ENCODE measurements around the gene MAFG. TPM values are rescaled to one million over a fixed set of nuclear protein-coding genes. Genes with fewer than 3 reads are reported as not detected.

Gene MAFG
- total and polyA plus RNA-seq, 2 of the 13 experiments (the other 11 are each of a cell fraction or from before 2014, with no cell fraction given): 14.5 to 20.0 TPM

- TF ChIP-seq THAP11 (CRISPR knock-in tag; IDR thresholded peaks at IDR 0.05): no peak
- peak; percentile 12 for TF ChIP-seq ARID4A (CRISPR knock-in tag; IDR thresholded peaks at IDR 0.05; ENCODE audit: borderline replicate concordance)
- peak; percentile 36; the same call in 1 of the 2 replicates for TF ChIP-seq TMF1 (CRISPR knock-in tag; IDR thresholded peaks at IDR 0.05; ENCODE audit: low read depth)
- no peak for TF ChIP-seq ATM (IDR thresholded peaks at IDR 0.05; ENCODE audit: borderline replicate concordance)
- TF ChIP-seq KLF16 (CRISPR knock-in tag; IDR thresholded peaks at IDR 0.05): peak in 1 of 2 experiments; percentile 2; a peak in 1 of 4 replicates
- TF ChIP-seq ERF (CRISPR knock-in tag; IDR thresholded peaks at IDR 0.05): peak; percentile 41; the same call in 1 of the 2 replicates
- TF ChIP-seq TERF1 (CRISPR knock-in tag; IDR thresholded peaks at IDR 0.05): 0 out of 2 replicates have a peak, but pooled peaks have one; percentile 83
- peak; percentile 78; the same call in 1 of the 2 replicates for TF ChIP-seq ZSCAN21 (CRISPR knock-in tag; IDR thresholded peaks at IDR 0.05; ENCODE audit: borderline replicate concordance)
- TF ChIP-seq SPEN (CRISPR knock-in tag; IDR thresholded peaks at IDR 0.05; ENCODE audit: low read depth): peak; percentile 34; the same call in 1 of the 2 replicates
- TF ChIP-seq MEF2D (CRISPR knock-in tag; IDR thresholded peaks at IDR 0.05): peak; percentile 13; the same call in 1 of the 2 replicates
- no peak for TF ChIP-seq ZNF556 (CRISPR knock-in tag; IDR thresholded peaks at IDR 0.05; ENCODE audit: borderline replicate concordance)
- TF ChIP-seq PRDM10 (CRISPR knock-in tag; IDR thresholded peaks at IDR 0.05; ENCODE audit: low read depth): no peak
- TF ChIP-seq TEF (CRISPR knock-in tag; IDR thresholded peaks at IDR 0.05): 0 out of 2 replicates have a peak, but pooled peaks have one; percentile 9
- TF ChIP-seq SP5 (CRISPR knock-in tag; IDR thresholded peaks at IDR 0.05; ENCODE audit: borderline replicate concordance, low read depth): peak; percentile 4; the same call in 1 of the 2 replicates
- TF ChIP-seq SOX6 (IDR thresholded peaks at IDR 0.05): no peak
- 0 out of 2 replicates have a peak, but pooled peaks have one; percentile 48 for TF ChIP-seq SOX6 (CRISPR knock-in tag; IDR thresholded peaks at IDR 0.05)
- 0 out of 2 replicates have a peak, but pooled peaks have one; percentile 17 for TF ChIP-seq ZXDC (CRISPR knock-in tag; IDR thresholded peaks at IDR 0.05)
These were observed 16.7 kb downstream of the MAFG start (continued) for GRCh38 chr17:81910840-81911276.

All from HepG2 (cell line).